Dedifferentiated amniotic fluid mesenchymal stem cell (primary cell): ENCODE measurements around the gene MTIF2.
"Not testable (repeated sequence)": the region's sequence is repeated elsewhere in the genome, so short reads cannot be mapped to it uniquely, and the experiment has no call there.

ENCODE experiments used
- DNase-seq: peaks from one replicate; pipeline ENCODE4 v3.0.0-alpha.2; 2016; ENCODE audit errors: extremely low spot score

MTIF2 gene

DNA sequence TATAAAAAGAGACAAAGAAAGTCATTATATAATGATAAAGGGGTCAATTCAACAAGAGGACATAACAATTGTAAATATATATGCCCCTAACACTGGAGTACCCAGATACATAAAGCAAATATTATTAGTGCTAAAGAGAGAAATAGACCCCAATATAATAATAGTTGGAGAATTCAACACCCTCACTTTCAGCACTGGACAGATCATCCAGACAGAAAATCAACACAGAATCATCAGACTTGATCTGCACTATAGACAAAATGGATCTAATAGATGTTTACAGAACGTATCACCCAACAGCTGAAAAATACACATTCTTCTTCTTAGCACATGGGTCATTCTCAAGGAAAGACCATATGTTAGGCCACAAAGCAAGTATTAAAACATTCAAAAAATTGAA lies 68.6 kb downstream of the MTIF2 start:
- DNase-seq: no peak

DNA sequence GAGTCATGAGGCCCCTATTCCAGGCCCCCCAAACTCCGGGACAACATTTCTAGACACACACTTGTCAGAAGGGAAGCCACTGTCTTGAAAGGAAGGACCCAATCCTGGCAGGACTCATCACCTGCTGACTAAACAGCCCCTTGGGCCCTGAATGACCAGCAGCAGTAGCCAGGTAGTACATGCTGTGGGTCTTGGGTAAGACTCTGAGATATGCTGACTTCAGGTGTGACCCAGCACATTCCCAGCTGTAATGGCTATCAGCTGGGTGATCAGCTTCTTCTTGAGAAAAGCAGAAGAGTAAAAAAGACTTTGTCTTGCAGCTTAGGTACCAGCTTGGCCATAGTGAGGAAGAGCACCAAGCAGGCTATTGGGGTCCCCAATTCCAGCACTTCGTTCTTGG lies 72.5 kb downstream of the MTIF2 start:
- no peak for DNase-seq

DNA sequence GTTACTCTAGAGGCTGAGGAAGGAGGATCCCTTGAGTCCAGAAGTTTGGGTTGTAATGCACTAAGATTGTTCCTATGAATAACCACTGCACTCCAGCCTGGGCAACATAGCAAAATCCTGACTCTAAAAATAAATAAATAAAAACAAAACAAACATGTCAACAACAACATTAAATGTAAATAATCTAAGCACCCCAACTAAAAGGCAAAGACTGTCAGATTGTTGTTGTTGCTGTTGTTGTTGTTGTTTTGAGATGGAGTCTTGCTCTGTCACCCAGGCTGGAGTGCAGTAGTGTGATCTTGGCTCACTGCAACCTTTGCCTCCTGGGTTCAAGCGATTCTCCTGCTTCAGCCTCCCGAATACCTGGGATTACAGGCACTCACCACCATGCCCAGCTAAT lies 77.1 kb downstream of the MTIF2 start:
- DNase-seq: not testable (repeated sequence)

DNA sequence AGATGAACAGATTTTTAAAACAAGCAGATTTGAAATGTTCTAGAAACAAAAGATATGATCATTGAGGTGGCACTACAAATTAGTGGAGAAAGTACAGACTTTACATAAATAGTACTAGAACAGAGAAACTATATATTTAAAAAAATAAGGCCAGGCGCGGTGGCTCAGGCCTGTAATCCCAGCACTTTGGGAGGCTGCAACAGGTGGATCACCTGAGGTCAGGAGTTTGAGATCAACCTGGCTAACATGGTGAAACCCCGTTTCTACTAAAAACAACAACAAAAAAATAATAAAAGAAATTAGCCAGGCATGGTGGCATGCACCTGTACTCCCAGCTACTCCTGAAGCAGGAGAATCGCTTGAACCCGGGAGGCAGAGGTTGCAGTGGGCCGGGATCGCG lies 82.2 kb downstream of the MTIF2 start:
- DNase-seq: not testable (repeated sequence)
